ENCODE results near the gene ALOX15. TPM values are rescaled to one million over a fixed set of nuclear protein-coding genes. Genes with fewer than 3 reads are reported as not detected.
A peak's percentile ranks its signal among the peaks of the same experiment; 100 is the strongest.

The ALOX15 gene
- total and polyA plus RNA-seq, 9 donors, result 0.07 to 4.1 (median 0.38) TPM; not detected in 3

DNA sequence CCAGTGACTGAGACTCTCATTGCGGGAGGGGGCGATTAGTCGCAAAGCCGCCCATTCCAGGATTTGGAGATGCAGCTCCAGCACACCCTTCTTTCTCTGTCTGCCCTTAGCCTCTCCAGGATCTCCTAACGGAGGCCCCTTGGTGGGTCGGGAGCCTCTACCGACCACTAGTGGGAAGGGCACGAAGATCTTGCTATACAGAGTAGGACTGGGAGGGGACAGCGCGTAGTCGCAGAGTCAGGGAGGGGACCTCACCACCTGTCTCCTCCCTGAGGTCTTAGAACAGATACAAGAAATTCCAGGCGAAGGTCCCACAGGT is 57.7 kb downstream of the ALOX15 start:
- TF ChIP-seq, protein P1, sequence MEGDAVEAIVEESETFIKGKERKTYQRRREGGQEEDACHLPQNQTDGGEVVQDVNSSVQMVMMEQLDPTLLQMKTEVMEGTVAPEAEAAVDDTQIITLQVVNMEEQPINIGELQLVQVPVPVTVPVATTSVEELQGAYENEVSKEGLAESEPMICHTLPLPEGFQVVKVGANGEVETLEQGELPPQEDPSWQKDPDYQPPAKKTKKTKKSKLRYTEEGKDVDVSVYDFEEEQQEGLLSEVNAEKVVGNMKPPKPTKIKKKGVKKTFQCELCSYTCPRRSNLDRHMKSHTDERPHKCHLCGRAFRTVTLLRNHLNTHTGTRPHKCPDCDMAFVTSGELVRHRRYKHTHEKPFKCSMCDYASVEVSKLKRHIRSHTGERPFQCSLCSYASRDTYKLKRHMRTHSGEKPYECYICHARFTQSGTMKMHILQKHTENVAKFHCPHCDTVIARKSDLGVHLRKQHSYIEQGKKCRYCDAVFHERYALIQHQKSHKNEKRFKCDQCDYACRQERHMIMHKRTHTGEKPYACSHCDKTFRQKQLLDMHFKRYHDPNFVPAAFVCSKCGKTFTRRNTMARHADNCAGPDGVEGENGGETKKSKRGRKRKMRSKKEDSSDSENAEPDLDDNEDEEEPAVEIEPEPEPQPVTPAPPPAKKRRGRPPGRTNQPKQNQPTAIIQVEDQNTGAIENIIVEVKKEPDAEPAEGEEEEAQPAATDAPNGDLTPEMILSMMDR (IDR thresholded peaks at IDR 0.05), result peak; percentile 35 to 53 (median 49)
- TF ChIP-seq EP300 (IDR thresholded peaks at IDR 0.05), result no peak
- no peak for TF ChIP-seq POLR2A (IDR thresholded peaks at IDR 0.05)
- Histone ChIP-seq H3K4me3 (peak overlapping the region; percentile 41), H3K27ac (peak overlapping the region; percentile 64 to 81), H3K27me3 (no peaks in the 10 kb centered on the region), H3K4me1 (ENCODE audit: insufficient read depth) (peaks cover 5% of the 10 kb centered on the region), H3K36me3 (no peaks in the 10 kb centered on the region), H3K9me3 (no peaks in the 10 kb centered on the region)
- 12 to 27% (median 16%) methylated on average over 11 to 12 of the region's 12 CpGs for whole genome bisulfite sequencing, 3 donors
- intact Hi-C loops (cut with DNase I), result no loop called here
- peak in 3 of 5 donors; percentile 65 to 73 (median 65) for DNase-seq

DNA sequence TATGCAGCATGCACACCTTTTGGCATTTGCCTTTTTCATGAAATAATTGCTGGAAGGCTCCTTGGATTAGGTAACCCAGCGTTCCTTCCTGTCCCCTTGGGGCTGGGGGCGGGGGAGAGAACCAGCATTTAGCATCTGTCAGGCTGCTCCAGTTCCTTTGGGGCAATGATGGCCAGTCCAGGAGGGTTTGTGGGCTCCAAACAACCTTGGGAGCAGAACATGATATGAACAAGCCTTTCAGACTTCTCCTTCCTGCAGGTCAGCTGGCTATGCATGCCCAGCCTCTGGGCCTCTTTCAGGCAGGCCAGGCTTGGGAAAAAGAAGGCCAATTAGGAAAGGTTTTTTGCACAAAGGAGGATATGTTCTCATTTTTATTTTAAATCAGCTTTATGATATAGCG is 58.3 kb downstream of the ALOX15 start:
- WGBS, 3 donors, result 82 to 87% (median 83%) methylated on average over 3 of the region's 3 CpGs

DNA sequence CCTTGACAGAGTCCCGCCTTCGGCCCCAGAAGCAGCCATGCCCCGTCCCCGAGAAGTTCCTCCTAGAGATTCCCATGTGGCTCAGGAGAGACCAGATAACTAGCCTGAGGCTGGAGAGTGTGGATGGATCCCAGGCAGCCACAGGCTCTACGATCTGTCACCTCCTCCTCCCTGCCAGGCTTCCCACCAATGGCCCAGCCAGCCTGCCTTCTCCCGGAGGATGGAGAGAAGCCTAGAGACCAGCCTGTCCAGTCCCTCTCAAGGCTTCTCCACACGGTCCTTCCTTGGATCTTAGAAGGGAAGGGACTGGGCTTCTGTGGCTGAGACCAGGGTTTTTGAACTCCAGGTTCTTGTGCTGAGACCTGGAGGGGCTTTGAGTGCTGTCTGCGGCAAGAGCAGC is 58.8 kb downstream of the ALOX15 start:
- intact Hi-C loops (cut with DNase I), result no loop called here
- Histone ChIP-seq H3K4me3 (no peak overlapping the region), H3K27ac (no peak overlapping the region), H3K9me3 (no peaks in the 10 kb centered on the region), H3K4me1 (ENCODE audit: insufficient read depth) (peaks cover 5% of the 10 kb centered on the region), H3K27me3 (no peaks in the 10 kb centered on the region), H3K36me3 (no peaks in the 10 kb centered on the region)
- peak in 1 of 5 donors; percentile 15 for DNase-seq
- 75 to 86% (median 81%) methylated on average over 8 of the region's 8 CpGs for WGBS, 3 donors
- TF ChIP-seq, protein P1 (IDR thresholded peaks at IDR 0.05), result no peak
- no peak for TF ChIP-seq EP300 (IDR thresholded peaks at IDR 0.05)
- TF ChIP-seq POLR2A (IDR thresholded peaks at IDR 0.05), result no peak

More for the DNA sequence above, 58.3 kb downstream of the ALOX15 start:
- Histone ChIP-seq H3K36me3 (no peaks in the 10 kb centered on the region), H3K4me3 (no peak overlapping the region), H3K4me1 (ENCODE audit: insufficient read depth) (peaks cover 5% of the 10 kb centered on the region), H3K27me3 (no peaks in the 10 kb centered on the region), H3K9me3 (no peaks in the 10 kb centered on the region), H3K27ac (no peak overlapping the region)
- DNase-seq, result peak in 1 of 5 donors; percentile 18
- TF ChIP-seq, protein P1 (IDR thresholded peaks at IDR 0.05), result no peak
- TF ChIP-seq POLR2A (IDR thresholded peaks at IDR 0.05), result no peak
- no peak for TF ChIP-seq EP300 (IDR thresholded peaks at IDR 0.05)
- intact Hi-C loops (cut with DNase I), result no loop called here

DNA sequence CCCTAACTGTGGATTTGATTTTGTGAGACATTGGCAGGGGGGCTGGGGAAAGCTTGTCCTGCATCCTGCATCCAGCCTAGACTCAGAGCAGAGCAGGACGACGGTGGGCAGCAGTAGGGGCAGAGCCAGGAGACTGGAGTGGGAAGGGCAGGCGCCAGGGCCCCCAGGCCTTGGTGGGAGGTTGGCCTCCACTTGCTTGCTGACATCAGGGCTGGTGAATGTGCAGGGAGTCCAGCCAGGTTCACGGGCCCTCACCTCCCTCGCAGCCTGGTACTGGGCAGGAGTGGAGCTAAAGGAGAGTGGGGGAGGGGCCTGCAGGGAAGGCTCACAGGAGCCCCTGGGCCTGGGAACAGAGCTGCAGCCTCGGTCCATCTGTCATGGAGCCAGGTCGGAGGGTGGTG is 59.4 kb downstream of the ALOX15 start:
- H3K27ac ChIP-seq, result no peak overlapping the region
- no peaks in the 10 kb centered on the region for H3K27me3 ChIP-seq
- no peak overlapping the region for H3K4me3 ChIP-seq
- no peaks in the 10 kb centered on the region for H3K9me3 ChIP-seq
- intact Hi-C loops (cut with DNase I), result no loop called here
- WGBS, 3 donors, result 43 to 52% (median 46%) methylated on average over 7 of the region's 7 CpGs
- H3K4me1 ChIP-seq (ENCODE audit: insufficient read depth), result peaks cover 5% of the 10 kb centered on the region
- peak in 2 of 5 donors; percentile 22 to 40 for DNase-seq
- no peaks in the 10 kb centered on the region for H3K36me3 ChIP-seq
- TF ChIP-seq EP300 (IDR thresholded peaks at IDR 0.05) (no peak), POLR2A (IDR thresholded peaks at IDR 0.05) (no peak)
- TF ChIP-seq, protein P1 (IDR thresholded peaks at IDR 0.05), result no peak

Small RNA genes lying within 50 kb of the gene (small RNA-seq; reads per million reads assigned to genes)
- not detected for gene RNU6-955P

Other genes with a start within 250 kb of the ALOX15 start
- gene SPNS3, start 207.7 kb downstream of the ALOX15 start, total RNA-seq, result under 1 TPM in 4 of 7 donors, not detected in 3; 0.10 to 0.80 (median 0.36) TPM
- under 1 TPM in 1 of 2 donors, not detected in 1; 0.06 TPM for gene SPNS3, start 207.7 kb downstream of the ALOX15 start, polyA plus RNA-seq
- 10 to 100 TPM in 1 of 7 donors, 1 to 10 TPM in 6; 2.4 to 12.7 (median 4.2) TPM for gene SPNS2, start 142.8 kb downstream of the ALOX15 start, total RNA-seq
- 1 to 10 TPM in 1 of 2 donors, under 1 TPM in 1; 0.48 to 5.9 TPM for gene SPNS2, start 142.8 kb downstream of the ALOX15 start, polyA plus RNA-seq
- gene MYBBP1A, start 86.3 kb downstream of the ALOX15 start, total RNA-seq, result 10 to 100 TPM; 18.5 to 71.4 (median 46.4) TPM
- 10 to 100 TPM; 12.7 to 24.3 TPM for gene MYBBP1A, start 86.3 kb downstream of the ALOX15 start, polyA plus RNA-seq
- gene GGT6, start 81.1 kb downstream of the ALOX15 start, total RNA-seq, result 10 to 100 TPM in 1 of 7 donors, 1 to 10 TPM in 4, under 1 TPM in 2; 0.58 to 31.5 (median 1.5) TPM
- gene GGT6, start 81.1 kb downstream of the ALOX15 start, polyA plus RNA-seq, result under 1 TPM; 0.08 to 0.36 TPM
- 10 to 100 TPM in 5 of 7 donors, 1 to 10 TPM in 2; 3.7 to 34.3 (median 17.8) TPM for gene SMTNL2, start 57.1 kb downstream of the ALOX15 start, total RNA-seq
- 1 to 10 TPM; 4.7 to 4.8 TPM for gene SMTNL2, start 57.1 kb downstream of the ALOX15 start, polyA plus RNA-seq
- gene PELP1, start 62.5 kb upstream of the ALOX15 start, total RNA-seq, result 10 to 100 TPM; 19.2 to 75.0 (median 63.1) TPM
- gene PELP1, start 62.5 kb upstream of the ALOX15 start, polyA plus RNA-seq, result 10 to 100 TPM; 13.5 to 25.6 TPM
- gene ARRB2, start 69.0 kb upstream of the ALOX15 start, total RNA-seq, result 10 to 100 TPM; 13.4 to 38.2 (median 30.6) TPM
- 10 to 100 TPM; 16.4 to 40.6 TPM for gene ARRB2, start 69.0 kb upstream of the ALOX15 start, polyA plus RNA-seq
- gene MED11, start 89.8 kb upstream of the ALOX15 start, total RNA-seq, result 10 to 100 TPM; 10.7 to 21.8 (median 15.4) TPM
- gene MED11, start 89.8 kb upstream of the ALOX15 start, polyA plus RNA-seq, result 10 to 100 TPM; 18.0 TPM
- gene ZMYND15, start 98.2 kb upstream of the ALOX15 start, total RNA-seq, result 1 to 10 TPM in 3 of 7 donors, under 1 TPM in 4; 0.36 to 1.4 (median 0.99) TPM
- under 1 TPM; 0.33 to 0.57 TPM for gene ZMYND15, start 98.2 kb upstream of the ALOX15 start, polyA plus RNA-seq
- gene CXCL16, start 98.2 kb upstream of the ALOX15 start, total RNA-seq, result 10 to 100 TPM in 6 of 7 donors, 1 to 10 TPM in 1; 5.8 to 30.7 (median 16.8) TPM
- 10 to 100 TPM in 1 of 2 donors, 1 to 10 TPM in 1; 7.6 to 41.6 TPM for gene CXCL16, start 98.2 kb upstream of the ALOX15 start, polyA plus RNA-seq
- gene TM4SF5, start 130.2 kb upstream of the ALOX15 start, total RNA-seq, result under 1 TPM in 2 of 7 donors, not detected in 5; 0.31 to 0.83 TPM
- not detected for gene TM4SF5, start 130.2 kb upstream of the ALOX15 start, polyA plus RNA-seq
- 1 to 10 TPM in 5 of 7 donors, under 1 TPM in 2; 0.69 to 3.5 (median 1.3) TPM for gene VMO1, start 144.7 kb upstream of the ALOX15 start, total RNA-seq
- 1 to 10 TPM in 1 of 2 donors, not detected in 1; 1.1 TPM for gene VMO1, start 144.7 kb upstream of the ALOX15 start, polyA plus RNA-seq
- not detected for gene GLTPD2, start 147.3 kb upstream of the ALOX15 start, total RNA-seq
- gene GLTPD2, start 147.3 kb upstream of the ALOX15 start, polyA plus RNA-seq, result not detected
- 100 to 1,000 TPM in 1 of 7 donors, 10 to 100 TPM in 6; 74.6 to 123 (median 87.9) TPM for gene PSMB6, start 154.5 kb upstream of the ALOX15 start, total RNA-seq
- gene PSMB6, start 154.5 kb upstream of the ALOX15 start, polyA plus RNA-seq, result 100 to 1,000 TPM in 1 of 2 donors, 10 to 100 TPM in 1; 87.8 to 111 TPM
- 10 to 100 TPM; 16.2 to 53.3 (median 42.7) TPM for gene PLD2, start 165.5 kb upstream of the ALOX15 start, total RNA-seq
- gene PLD2, start 165.5 kb upstream of the ALOX15 start, polyA plus RNA-seq, result 10 to 100 TPM; 20.3 to 31.4 TPM
- gene MINK1, start 191.7 kb upstream of the ALOX15 start, total RNA-seq, result 100 to 1,000 TPM in 4 of 7 donors, 10 to 100 TPM in 3; 37.6 to 177 (median 108) TPM
- gene MINK1, start 191.7 kb upstream of the ALOX15 start, polyA plus RNA-seq, result 10 to 100 TPM; 66.4 to 71.9 TPM

Measured in ovary (tissue), 9 donors.